ENCODE results near the gene NHSL2.

NHSL2 gene

DNA sequence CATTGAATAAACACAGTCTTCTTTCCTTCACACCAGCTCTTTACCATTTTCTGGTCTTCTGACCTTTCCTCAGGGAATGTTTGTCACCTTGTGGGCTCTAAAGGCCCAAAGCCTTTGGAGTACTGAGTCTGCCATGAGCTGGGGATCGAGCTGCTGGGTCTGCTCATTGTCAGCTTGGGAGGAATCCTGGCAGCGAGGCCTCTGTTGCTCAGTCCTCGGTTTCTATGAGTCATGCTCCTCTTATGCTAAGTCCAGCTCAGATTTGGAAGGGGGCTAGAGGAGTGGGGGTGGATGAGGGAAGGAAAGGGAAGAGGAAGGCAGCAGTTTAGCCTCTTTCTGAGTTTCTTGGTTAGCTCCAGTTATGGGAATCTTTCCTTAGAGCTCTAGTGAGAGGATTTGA lies 31.1 kb downstream of the NHSL2 start:
- H3K27me3 ChIP-seq (ENCODE audit: insufficient read depth, low read depth, severe bottlenecking): peaks cover 10% of the 10 kb centered on the region
- no peaks in the 10 kb centered on the region for H3K36me3 ChIP-seq
- H3K27ac ChIP-seq: no peak overlapping the region
- DNase-seq: no peak
- no peak overlapping the region for H3K4me3 ChIP-seq (ENCODE audit: low read depth, low read length)
- no peaks in the 10 kb centered on the region for H3K9me3 ChIP-seq (ENCODE audit: severe bottlenecking)
- no peak for TF ChIP-seq CTCF (IDR thresholded peaks at IDR 0.05; ENCODE audit: low read depth, low read length)

GRCh38 chrX:71944369-71944768 lies 33.7 kb downstream of the NHSL2 start:
- H3K27ac ChIP-seq: no peak overlapping the region
- no peak for TF ChIP-seq CTCF (IDR thresholded peaks at IDR 0.05; ENCODE audit: low read depth, low read length)
- no peaks in the 10 kb centered on the region for H3K9me3 ChIP-seq (ENCODE audit: severe bottlenecking)
- no peak overlapping the region for H3K4me3 ChIP-seq (ENCODE audit: low read depth, low read length)
- no peaks in the 10 kb centered on the region; the same call in 1 of the 2 replicates for H3K36me3 ChIP-seq
- peaks cover 17% of the 10 kb centered on the region for H3K27me3 ChIP-seq (ENCODE audit: insufficient read depth, low read depth, severe bottlenecking)
- DNase-seq: no peak

GRCh38 chrX:71945237-71945805 lies 34.7 kb downstream of the NHSL2 start:
- H3K36me3 ChIP-seq: no peaks in the 10 kb centered on the region; the same call in 1 of the 2 replicates
- H3K27me3 ChIP-seq (ENCODE audit: insufficient read depth, low read depth, severe bottlenecking): peaks cover 17% of the 10 kb centered on the region
- H3K9me3 ChIP-seq (ENCODE audit: severe bottlenecking): no peaks in the 10 kb centered on the region
- TF ChIP-seq CTCF (IDR thresholded peaks at IDR 0.05; ENCODE audit: low read depth, low read length): no peak
- no peak for DNase-seq
- H3K4me3 ChIP-seq (ENCODE audit: low read depth, low read length): no peak overlapping the region
- H3K27ac ChIP-seq: no peak overlapping the region

- no peaks in the 10 kb centered on the region for H3K9me3 ChIP-seq (ENCODE audit: severe bottlenecking)
- peaks cover 15% of the 10 kb centered on the region for H3K27me3 ChIP-seq (ENCODE audit: insufficient read depth, low read depth, severe bottlenecking)
- no peaks in the 10 kb centered on the region; the same call in 1 of the 2 replicates for H3K36me3 ChIP-seq
- no peak for DNase-seq
- no peak for TF ChIP-seq CTCF (IDR thresholded peaks at IDR 0.05; ENCODE audit: low read depth, low read length)
- H3K27ac ChIP-seq: no peak overlapping the region
- H3K4me3 ChIP-seq (ENCODE audit: low read depth, low read length): no peak overlapping the region
Observed at GRCh38 chrX:71949363-71949762, 38.7 kb downstream of the NHSL2 start.

DNA sequence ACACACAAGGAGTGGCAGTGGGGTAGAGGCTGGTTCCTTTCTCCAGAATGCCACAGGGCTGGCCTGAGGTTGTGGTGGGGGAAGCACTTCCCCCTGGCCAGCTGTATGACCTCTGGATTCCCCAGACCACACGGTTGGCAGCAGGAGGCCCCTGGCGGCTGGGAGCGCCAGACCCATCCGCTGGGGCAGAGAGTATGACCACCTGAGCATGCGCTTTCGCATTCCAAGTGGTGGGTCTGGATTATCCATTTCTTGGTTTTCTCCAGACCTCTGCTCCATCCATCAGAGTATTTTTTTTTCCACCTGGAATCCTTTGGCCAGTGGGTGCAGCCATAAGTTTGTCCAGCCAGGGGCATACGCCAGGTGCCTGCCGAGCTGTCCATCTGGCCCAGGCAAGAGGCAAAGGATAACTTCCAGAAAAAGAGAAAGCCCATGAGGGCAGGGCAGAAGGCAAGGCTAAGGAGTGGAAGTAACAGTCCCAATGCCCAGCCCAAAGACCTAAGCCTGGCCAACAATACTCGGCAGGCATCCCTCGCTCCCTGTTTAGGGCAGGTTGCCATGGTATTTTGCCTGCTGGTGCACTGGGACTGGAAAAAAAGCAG lies 39.3 kb downstream of the NHSL2 start:
- peaks cover 15% of the 10 kb centered on the region for H3K27me3 ChIP-seq (ENCODE audit: insufficient read depth, low read depth, severe bottlenecking)
- H3K36me3 ChIP-seq: no peaks in the 10 kb centered on the region; the same call in 1 of the 2 replicates
- DNase-seq: no peak
- H3K4me3 ChIP-seq (ENCODE audit: low read depth, low read length): no peak overlapping the region
- H3K27ac ChIP-seq: no peak overlapping the region
- H3K9me3 ChIP-seq (ENCODE audit: severe bottlenecking): no peaks in the 10 kb centered on the region
- TF ChIP-seq CTCF (IDR thresholded peaks at IDR 0.05; ENCODE audit: low read depth, low read length): no peak

DNA sequence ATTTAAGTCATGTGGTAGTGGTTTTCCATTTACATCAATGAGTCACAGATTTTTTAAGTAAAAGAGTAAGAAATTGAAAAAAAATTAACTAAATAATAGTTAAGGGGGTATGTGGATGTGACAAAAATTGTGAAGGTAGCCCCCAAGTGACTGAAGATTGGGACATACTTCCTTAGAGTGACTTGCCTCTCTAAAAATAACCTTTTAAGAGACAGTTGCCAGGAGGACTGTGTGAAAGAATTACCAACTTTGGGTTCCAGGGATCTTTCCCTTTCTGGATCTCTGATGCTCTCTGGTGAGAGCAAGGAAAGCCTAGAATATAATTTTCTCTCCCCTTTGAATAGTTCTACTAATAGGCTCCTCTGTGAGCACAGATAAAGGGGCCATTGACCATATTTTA lies 42.7 kb downstream of the NHSL2 start:
- Histone ChIP-seq H3K27ac (no peak overlapping the region), H3K4me3 (ENCODE audit: low read depth, low read length) (no peak overlapping the region), H3K9me3 (ENCODE audit: severe bottlenecking) (no peaks in the 10 kb centered on the region), H3K36me3 (no peaks in the 10 kb centered on the region), H3K27me3 (ENCODE audit: insufficient read depth, low read depth, severe bottlenecking) (peaks cover 4% of the 10 kb centered on the region)
- DNase-seq: no peak
- no peak for TF ChIP-seq CTCF (IDR thresholded peaks at IDR 0.05; ENCODE audit: low read depth, low read length)

All from WERI-Rb-1 (cell line).